GM19351 (cell line): Measurements from ENCODE around the gene MPI.
"Not testable (repeated sequence)": the region's sequence is repeated elsewhere in the genome, so short reads cannot be mapped to it uniquely, and the experiment has no call there.

Source experiments
- ATAC-seq: cut with Tn5 transposase; IDR thresholded peaks from one replicate; pipeline ENCODE4 v1.9.1; 2021; ENCODE audit warnings: mild to moderate bottlenecking, moderate library complexity; ENCODE audit not compliant: unreplicated experiment

The MPI gene

GRCh38 chr15:74863239-74864056 is 26.4 kb upstream of the MPI start:
- ATAC-seq = no peak

GRCh38 chr15:74864296-74864695 is 25.5 kb upstream of the MPI start:
- ATAC-seq = no peak

GRCh38 chr15:74865316-74865715 is 24.5 kb upstream of the MPI start:
- no peak for ATAC-seq

- no peak for ATAC-seq
These were observed 23.8 kb upstream of the MPI start for GRCh38 chr15:74866090-74866489.

- no peak for ATAC-seq
These were observed 22.3 kb upstream of the MPI start for GRCh38 chr15:74867466-74868038.

- no peak for ATAC-seq
These were observed 21.8 kb upstream of the MPI start for GRCh38 chr15:74868059-74868458.

- ATAC-seq = no peak
These were observed 20.5 kb upstream of the MPI start for GRCh38 chr15:74869372-74869725.

- no peak for ATAC-seq
These were observed 20.0 kb upstream of the MPI start for GRCh38 chr15:74869726-74870407.

- ATAC-seq = no peak
These were observed 19.2 kb upstream of the MPI start for GRCh38 chr15:74870436-74871215.

- ATAC-seq = no peak
These were observed 17.2 kb upstream of the MPI start for GRCh38 chr15:74872702-74873035.

GRCh38 chr15:74873036-74873755 is 16.6 kb upstream of the MPI start, which contains the start of gene SCAMP2:
Gene SCAMP2, minus strand, starts transcription at chr15:74873365. Its CDS starts 110 bp downstream, at chr15:74873255.
- ATAC-seq = peak; percentile 85

GRCh38 chr15:74873756-74874424 is 16.0 kb upstream of the MPI start:
- ATAC-seq = no peak

GRCh38 chr15:74878273-74878672 is 11.6 kb upstream of the MPI start:
- no peak for ATAC-seq

GRCh38 chr15:74882528-74882927 is 7.3 kb upstream of the MPI start:
- no peak for ATAC-seq

GRCh38 chr15:74884428-74885223 is 5.2 kb upstream of the MPI start:
- ATAC-seq = no peak

- no peak for ATAC-seq
These were observed 4.4 kb upstream of the MPI start for GRCh38 chr15:74885461-74885860.

GRCh38 chr15:74887537-74888193 is 2.2 kb upstream of the MPI start:
- ATAC-seq = not testable (repeated sequence)

GRCh38 chr15:74888716-74889115 is 1.1 kb upstream of the MPI start:
- no peak for ATAC-seq

- ATAC-seq = peak; percentile 20
These were observed 406 bp upstream of the MPI start for GRCh38 chr15:74889390-74889882.
